Measurements from ENCODE around the gene RASSF5.

DNA sequence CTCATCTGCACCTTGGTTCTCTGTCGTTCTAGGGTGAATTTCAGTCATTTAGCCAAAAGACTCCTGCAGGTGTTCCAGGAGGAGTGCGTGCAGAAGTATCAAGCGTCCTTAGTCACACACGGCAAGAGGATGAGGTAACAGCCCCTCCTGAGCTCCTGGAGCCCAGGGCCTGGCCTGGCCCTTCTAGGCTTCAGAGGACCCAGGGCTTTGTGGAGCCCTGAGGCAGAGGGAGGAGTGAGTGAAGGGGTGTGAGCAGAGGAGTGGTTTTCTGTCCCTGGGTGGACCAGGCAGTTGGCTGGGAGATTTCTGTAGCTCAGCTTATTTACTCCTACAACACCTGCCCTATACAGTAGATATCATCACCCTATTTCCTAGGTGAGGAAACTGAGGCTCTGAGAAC is 15.7 kb upstream of the RASSF5 start:
- TF ChIP-seq FOXJ3 (CRISPR knock-in tag; IDR thresholded peaks at IDR 0.05; ENCODE audit: borderline replicate concordance) (no peak), FOXK1 (CRISPR knock-in tag; IDR thresholded peaks at IDR 0.05) (no peak), ESRRA (CRISPR knock-in tag; IDR thresholded peaks at IDR 0.05; ENCODE audit: borderline replicate concordance) (no peak), FOXP1 (CRISPR knock-in tag; IDR thresholded peaks at IDR 0.05; ENCODE audit: borderline replicate concordance) (no peak)
- TF ChIP-seq, protein P1, sequence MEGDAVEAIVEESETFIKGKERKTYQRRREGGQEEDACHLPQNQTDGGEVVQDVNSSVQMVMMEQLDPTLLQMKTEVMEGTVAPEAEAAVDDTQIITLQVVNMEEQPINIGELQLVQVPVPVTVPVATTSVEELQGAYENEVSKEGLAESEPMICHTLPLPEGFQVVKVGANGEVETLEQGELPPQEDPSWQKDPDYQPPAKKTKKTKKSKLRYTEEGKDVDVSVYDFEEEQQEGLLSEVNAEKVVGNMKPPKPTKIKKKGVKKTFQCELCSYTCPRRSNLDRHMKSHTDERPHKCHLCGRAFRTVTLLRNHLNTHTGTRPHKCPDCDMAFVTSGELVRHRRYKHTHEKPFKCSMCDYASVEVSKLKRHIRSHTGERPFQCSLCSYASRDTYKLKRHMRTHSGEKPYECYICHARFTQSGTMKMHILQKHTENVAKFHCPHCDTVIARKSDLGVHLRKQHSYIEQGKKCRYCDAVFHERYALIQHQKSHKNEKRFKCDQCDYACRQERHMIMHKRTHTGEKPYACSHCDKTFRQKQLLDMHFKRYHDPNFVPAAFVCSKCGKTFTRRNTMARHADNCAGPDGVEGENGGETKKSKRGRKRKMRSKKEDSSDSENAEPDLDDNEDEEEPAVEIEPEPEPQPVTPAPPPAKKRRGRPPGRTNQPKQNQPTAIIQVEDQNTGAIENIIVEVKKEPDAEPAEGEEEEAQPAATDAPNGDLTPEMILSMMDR (IDR thresholded peaks at IDR 0.05): no peak
- TF ChIP-seq, protein P2, sequence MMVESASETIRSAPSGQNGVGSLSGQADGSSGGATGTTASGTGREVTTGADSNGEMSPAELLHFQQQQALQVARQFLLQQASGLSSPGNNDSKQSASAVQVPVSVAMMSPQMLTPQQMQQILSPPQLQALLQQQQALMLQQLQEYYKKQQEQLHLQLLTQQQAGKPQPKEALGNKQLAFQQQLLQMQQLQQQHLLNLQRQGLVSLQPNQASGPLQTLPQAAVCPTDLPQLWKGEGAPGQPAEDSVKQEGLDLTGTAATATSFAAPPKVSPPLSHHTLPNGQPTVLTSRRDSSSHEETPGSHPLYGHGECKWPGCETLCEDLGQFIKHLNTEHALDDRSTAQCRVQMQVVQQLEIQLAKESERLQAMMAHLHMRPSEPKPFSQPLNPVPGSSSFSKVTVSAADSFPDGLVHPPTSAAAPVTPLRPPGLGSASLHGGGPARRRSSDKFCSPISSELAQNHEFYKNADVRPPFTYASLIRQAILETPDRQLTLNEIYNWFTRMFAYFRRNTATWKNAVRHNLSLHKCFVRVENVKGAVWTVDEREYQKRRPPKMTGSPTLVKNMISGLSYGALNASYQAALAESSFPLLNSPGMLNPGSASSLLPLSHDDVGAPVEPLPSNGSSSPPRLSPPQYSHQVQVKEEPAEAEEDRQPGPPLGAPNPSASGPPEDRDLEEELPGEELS (CRISPR knock-in tag; IDR thresholded peaks at IDR 0.05): no peak
- TF ChIP-seq, protein P3, sequence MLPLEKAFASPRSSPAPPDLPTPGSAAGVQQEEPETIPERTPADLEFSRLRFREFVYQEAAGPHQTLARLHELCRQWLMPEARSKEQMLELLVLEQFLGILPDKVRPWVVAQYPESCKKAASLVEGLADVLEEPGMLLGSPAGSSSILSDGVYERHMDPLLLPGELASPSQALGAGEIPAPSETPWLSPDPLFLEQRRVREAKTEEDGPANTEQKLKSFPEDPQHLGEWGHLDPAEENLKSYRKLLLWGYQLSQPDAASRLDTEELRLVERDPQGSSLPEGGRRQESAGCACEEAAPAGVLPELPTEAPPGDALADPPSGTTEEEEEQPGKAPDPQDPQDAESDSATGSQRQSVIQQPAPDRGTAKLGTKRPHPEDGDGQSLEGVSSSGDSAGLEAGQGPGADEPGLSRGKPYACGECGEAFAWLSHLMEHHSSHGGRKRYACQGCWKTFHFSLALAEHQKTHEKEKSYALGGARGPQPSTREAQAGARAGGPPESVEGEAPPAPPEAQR (CRISPR knock-in tag; IDR thresholded peaks at IDR 0.05): no peak
- TF ChIP-seq, protein P4, sequence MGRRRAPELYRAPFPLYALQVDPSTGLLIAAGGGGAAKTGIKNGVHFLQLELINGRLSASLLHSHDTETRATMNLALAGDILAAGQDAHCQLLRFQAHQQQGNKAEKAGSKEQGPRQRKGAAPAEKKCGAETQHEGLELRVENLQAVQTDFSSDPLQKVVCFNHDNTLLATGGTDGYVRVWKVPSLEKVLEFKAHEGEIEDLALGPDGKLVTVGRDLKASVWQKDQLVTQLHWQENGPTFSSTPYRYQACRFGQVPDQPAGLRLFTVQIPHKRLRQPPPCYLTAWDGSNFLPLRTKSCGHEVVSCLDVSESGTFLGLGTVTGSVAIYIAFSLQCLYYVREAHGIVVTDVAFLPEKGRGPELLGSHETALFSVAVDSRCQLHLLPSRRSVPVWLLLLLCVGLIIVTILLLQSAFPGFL (CRISPR knock-in tag; IDR thresholded peaks at IDR 0.05; ENCODE audit: borderline replicate concordance): no peak

Data from WTC11 (cell line).